ENCODE results near the gene FAM186B.

FAM186B gene

DNA sequence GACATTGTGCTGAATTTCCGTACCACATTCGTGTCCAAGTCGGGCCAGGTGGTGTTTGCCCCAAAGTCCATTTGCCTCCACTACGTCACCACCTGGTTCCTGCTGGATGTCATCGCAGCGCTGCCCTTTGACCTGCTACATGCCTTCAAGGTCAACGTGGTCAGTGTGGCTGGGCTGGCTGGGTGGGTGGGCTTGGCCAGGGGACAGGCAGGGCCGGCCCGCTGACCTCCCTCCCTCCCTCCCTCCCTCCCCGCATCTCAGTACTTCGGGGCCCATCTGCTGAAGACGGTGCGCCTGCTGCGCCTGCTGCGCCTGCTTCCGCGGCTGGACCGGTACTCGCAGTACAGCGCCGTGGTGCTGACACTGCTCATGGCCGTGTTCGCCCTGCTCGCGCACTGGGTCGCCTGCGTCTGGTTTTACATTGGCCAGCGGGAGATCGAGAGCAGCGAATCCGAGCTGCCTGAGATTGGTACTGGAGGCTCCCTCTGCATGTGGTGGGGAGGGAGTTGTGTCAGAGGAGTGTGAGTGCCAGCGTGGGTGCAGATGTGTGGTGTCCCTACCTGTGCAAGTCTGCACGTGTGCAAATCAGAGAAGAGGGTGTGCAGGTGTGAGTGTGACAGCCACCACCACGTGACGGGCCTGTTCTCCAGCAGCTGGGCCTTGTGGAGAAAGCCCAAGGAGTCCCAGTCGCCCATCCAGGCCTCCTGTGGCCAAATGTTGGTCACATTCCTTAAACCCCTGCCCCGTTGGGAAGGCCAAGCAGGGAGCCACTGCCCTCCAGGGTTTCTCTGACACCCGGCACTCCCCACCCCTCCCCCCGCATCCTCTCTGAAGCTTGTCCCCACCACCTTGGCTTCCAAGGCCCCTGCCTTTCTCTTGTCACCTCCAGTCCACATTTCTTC, 61.3 kb downstream of the FAM186B start:
- H3K27ac ChIP-seq, result no peak overlapping the region
- H3K9ac ChIP-seq (ENCODE audit: insufficient read length), result no peak overlapping the region
- TF ChIP-seq EZH2 (IDR thresholded peaks at IDR 0.05) (no peak), POLR2AphosphoS5 (IDR thresholded peaks at IDR 0.05; ENCODE audit: borderline replicate concordance, low read depth, low read length) (no peak), FOXP2 (optimal IDR thresholded peaks at IDR 0.05; ENCODE audit: control extremely low read depth, extremely low read length, insufficient read depth) (no peak)
- no peak overlapping the region for H3K4me3 ChIP-seq
- H3K9me3 ChIP-seq (ENCODE audit: low read depth, low read length), result no peaks in the 10 kb centered on the region
- H3K36me3 ChIP-seq (ENCODE audit: insufficient read depth, low read length), result no peaks in the 10 kb centered on the region
- DNase-seq (ENCODE audit: low read depth, low spot score), result no peak

DNA sequence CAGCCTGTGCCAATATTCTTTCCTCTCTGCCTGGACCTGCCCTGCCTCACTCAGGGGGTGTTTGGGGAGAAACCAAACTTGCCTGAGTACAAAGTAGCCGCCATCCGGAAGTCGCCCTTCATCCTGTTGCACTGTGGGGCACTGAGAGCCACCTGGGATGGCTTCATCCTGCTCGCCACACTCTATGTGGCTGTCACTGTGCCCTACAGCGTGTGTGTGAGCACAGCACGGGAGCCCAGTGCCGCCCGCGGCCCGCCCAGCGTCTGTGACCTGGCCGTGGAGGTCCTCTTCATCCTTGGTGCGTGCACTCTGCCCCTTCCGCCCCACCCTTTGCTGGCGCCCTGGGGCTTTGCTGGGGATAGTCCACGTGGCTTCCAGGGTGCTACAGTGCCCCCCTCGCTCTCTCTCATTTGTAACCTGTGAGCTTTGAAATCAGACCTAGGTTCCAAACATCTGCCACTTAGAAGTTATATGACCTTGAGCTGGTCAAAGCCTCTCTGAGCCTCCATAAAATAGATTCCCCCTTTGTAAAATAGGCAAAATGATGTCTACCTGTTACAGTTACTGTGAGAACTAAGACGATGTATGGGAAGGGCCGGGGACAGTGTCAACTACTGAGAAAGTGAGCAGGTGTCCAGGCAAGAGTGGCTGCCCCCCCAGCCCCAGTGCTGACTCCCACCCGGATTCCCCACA, 62.1 kb downstream of the FAM186B start:
- Histone ChIP-seq H3K27ac (no peak overlapping the region), H3K9ac (ENCODE audit: insufficient read length) (no peak overlapping the region), H3K9me3 (ENCODE audit: low read depth, low read length) (no peaks in the 10 kb centered on the region), H3K36me3 (ENCODE audit: insufficient read depth, low read length) (no peaks in the 10 kb centered on the region), H3K4me3 (no peak overlapping the region)
- no peak for TF ChIP-seq FOXP2 (optimal IDR thresholded peaks at IDR 0.05; ENCODE audit: control extremely low read depth, extremely low read length, insufficient read depth)
- no peak for TF ChIP-seq EZH2 (IDR thresholded peaks at IDR 0.05)
- no peak for TF ChIP-seq POLR2AphosphoS5 (IDR thresholded peaks at IDR 0.05; ENCODE audit: borderline replicate concordance, low read depth, low read length)
- no peak for DNase-seq (ENCODE audit: low read depth, low spot score)

DNA sequence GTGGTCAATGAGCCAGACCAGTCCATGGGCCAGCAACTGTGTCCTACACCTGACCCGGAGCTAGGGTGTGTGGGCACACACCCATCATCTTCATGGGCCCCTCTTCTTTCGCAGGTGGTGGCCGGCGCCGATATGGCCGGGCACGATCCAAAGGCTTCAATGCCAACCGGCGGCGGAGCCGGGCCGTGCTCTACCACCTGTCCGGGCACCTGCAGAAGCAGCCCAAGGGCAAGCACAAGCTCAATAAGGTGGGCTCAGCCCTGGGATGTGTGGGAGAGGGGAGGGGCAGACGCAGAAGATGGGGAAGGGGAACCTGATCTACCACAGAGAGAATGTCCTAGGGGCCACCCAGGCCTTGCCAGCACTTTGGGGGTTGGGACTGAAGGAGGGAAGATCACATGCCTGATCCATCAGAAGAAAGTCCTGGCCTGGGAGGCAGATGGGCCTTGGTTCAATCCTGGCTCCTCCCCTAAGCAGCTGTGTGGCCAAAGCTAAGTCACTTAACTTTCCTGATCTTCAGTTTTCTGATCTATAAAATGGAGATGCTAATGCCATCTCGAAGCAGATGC, 62.8 kb downstream of the FAM186B start:
- no peak overlapping the region for H3K27ac ChIP-seq
- TF ChIP-seq FOXP2 (optimal IDR thresholded peaks at IDR 0.05; ENCODE audit: control extremely low read depth, extremely low read length, insufficient read depth) (no peak), POLR2AphosphoS5 (IDR thresholded peaks at IDR 0.05; ENCODE audit: borderline replicate concordance, low read depth, low read length) (no peak), EZH2 (IDR thresholded peaks at IDR 0.05) (no peak)
- no peaks in the 10 kb centered on the region for H3K36me3 ChIP-seq (ENCODE audit: insufficient read depth, low read length)
- no peaks in the 10 kb centered on the region for H3K9me3 ChIP-seq (ENCODE audit: low read depth, low read length)
- H3K4me3 ChIP-seq, result no peak overlapping the region
- DNase-seq (ENCODE audit: low read depth, low spot score), result no peak
- H3K9ac ChIP-seq (ENCODE audit: insufficient read length), result no peak overlapping the region

DNA sequence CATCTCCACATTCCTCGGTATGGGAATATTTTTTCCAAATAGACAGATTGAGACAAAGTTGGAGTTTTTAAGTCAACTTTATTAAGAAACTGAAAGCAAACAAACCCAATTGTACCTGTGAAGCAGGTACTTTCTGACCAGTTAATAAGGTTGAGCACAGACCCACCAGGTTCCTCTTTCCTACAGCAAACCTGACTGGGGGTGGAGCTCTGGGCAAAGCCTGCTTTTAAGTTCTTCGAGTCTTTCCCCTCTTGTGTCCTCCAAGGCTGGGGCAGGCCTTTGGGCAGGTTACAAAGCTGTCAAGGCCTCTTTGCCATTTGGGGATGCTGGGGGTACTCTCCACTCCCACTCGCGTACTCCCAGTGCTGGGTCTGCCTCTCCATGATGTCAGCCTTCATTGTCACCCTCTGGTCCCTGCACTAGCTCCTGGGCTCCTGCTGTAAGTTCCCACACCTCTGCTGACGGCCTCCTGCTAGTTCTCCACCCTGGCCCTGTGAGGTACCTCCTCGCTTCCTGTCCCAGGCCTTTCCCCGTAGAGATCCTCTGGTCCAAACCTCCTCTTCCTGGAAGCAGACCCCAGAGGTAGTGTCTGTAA, 63.4 kb downstream of the FAM186B start:
- no peak overlapping the region for H3K9ac ChIP-seq (ENCODE audit: insufficient read length)
- H3K36me3 ChIP-seq (ENCODE audit: insufficient read depth, low read length), result no peaks in the 10 kb centered on the region
- no peak for DNase-seq (ENCODE audit: low read depth, low spot score)
- TF ChIP-seq EZH2 (IDR thresholded peaks at IDR 0.05), result no peak
- TF ChIP-seq POLR2AphosphoS5 (IDR thresholded peaks at IDR 0.05; ENCODE audit: borderline replicate concordance, low read depth, low read length), result no peak
- TF ChIP-seq FOXP2 (optimal IDR thresholded peaks at IDR 0.05; ENCODE audit: control extremely low read depth, extremely low read length, insufficient read depth), result no peak
- H3K9me3 ChIP-seq (ENCODE audit: low read depth, low read length), result no peaks in the 10 kb centered on the region
- no peak overlapping the region for H3K4me3 ChIP-seq
- no peak overlapping the region for H3K27ac ChIP-seq

DNA sequence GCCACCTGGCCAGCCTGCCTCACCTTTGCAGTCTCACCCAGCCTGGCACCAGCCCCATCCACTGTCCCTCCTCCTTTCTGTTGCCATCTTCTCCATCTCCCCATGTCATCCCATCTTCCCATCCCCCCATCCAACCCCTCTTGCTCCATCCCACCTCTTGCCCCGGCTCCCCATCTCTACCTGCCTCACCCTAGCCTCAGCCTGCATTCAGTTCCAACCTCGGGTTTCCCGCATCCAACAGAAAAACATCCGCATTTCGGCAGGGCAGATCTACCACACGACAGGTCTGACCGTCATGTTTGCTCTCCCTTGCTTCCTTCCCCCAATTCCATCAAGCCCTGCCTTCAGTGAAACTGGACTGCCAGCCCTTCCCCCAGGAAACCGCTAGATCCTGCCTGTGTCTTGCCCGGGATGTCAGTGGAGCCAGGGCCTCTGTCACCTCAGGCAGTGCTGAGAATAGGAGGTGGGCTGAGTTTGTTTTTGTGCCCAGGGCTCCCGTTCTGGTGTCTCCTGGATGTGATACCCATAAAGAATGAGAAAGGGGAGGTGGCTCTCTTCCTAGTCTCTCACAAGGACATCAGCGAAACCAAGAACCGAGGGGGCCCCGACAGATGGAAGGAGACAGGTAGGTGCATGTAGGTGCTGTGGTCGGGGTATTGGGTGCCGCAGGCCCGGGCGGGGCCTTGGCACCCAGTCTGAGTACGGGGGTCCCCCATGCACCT, 64.1 kb downstream of the FAM186B start:
- TF ChIP-seq POLR2AphosphoS5 (IDR thresholded peaks at IDR 0.05; ENCODE audit: borderline replicate concordance, low read depth, low read length), result no peak
- TF ChIP-seq EZH2 (IDR thresholded peaks at IDR 0.05), result no peak
- TF ChIP-seq FOXP2 (optimal IDR thresholded peaks at IDR 0.05; ENCODE audit: control extremely low read depth, extremely low read length, insufficient read depth), result no peak
- no peak overlapping the region for H3K9ac ChIP-seq (ENCODE audit: insufficient read length)
- no peaks in the 10 kb centered on the region for H3K36me3 ChIP-seq (ENCODE audit: insufficient read depth, low read length)
- no peaks in the 10 kb centered on the region for H3K9me3 ChIP-seq (ENCODE audit: low read depth, low read length)
- H3K27ac ChIP-seq, result no peak overlapping the region
- H3K4me3 ChIP-seq, result no peak overlapping the region
- no peak for DNase-seq (ENCODE audit: low read depth, low spot score)

DNA sequence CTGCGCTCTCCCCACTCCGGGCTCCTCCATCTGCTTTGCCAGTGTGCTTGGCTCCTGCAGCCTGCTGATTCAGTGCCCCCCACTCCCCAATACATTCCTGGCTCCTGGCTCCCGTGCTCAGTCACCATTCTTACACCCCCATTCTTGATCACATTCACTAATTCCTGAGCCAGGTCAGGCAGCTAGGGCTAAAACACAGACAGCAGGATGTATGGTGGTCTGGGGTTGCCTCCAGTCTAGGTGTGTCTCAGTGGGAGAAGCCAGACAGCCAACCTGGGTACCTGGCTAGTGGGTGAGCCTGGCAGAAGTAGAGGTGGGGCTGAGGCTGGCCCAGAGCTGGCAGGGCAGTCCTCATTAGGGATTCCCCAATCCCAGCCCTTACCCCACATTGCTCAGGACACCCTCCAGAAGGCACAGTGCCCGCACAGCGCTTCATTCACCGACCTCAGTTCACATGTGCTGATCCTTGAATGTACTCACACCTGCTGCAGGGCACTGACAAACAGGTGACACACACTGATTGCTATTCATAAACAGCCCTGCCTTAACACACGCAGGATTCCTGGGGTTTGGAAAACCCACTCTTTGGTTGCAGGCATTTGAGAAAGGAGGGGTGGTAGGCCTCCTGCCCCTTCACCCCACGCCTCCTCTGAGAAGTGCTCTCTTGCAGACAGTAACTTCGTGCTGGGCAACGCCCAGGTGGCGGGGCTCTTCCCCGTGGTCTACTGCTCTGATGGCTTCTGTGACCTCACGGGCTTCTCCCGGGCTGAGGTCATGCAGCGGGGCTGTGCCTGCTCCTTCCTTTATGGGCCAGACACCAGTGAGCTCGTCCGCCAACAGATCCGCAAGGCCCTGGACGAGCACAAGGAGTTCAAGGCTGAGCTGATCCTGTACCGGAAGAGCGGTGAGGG, 65.0 kb downstream of the FAM186B start:
- no peaks in the 10 kb centered on the region for H3K9me3 ChIP-seq (ENCODE audit: low read depth, low read length)
- no peak for DNase-seq (ENCODE audit: low read depth, low spot score)
- H3K4me3 ChIP-seq, result peak overlapping the region; percentile 70; the same call in 1 of the 2 replicates
- H3K9ac ChIP-seq (ENCODE audit: insufficient read length), result no peak overlapping the region
- H3K27ac ChIP-seq, result no peak overlapping the region
- H3K36me3 ChIP-seq (ENCODE audit: insufficient read depth, low read length), result no peaks in the 10 kb centered on the region
- TF ChIP-seq FOXP2 (optimal IDR thresholded peaks at IDR 0.05; ENCODE audit: control extremely low read depth, extremely low read length, insufficient read depth) (no peak), EZH2 (IDR thresholded peaks at IDR 0.05) (no peak), POLR2AphosphoS5 (IDR thresholded peaks at IDR 0.05; ENCODE audit: borderline replicate concordance, low read depth, low read length) (no peak)
